Right renal cortex interstitium (tissue), 3 donors: ENCODE results near the gene SEPTIN1. TPM values are rescaled to one million over a fixed set of nuclear protein-coding genes. Genes with fewer than 3 reads are reported as not detected.
A peak's percentile ranks its signal among the peaks of the same experiment; 100 is the strongest.
"Not testable (repeated sequence)": the region's sequence is repeated elsewhere in the genome, so short reads cannot be mapped to it uniquely, and the experiment has no call there.

Experiments used
- DNase-seq, 3 donors: peaks; one replicate each; pipeline ENCODE4 v3.0.0-alpha.2; 2013; ENCODE audit warnings: low read depth in 3 of 3, low spot score in 2 of 3
- polyA plus RNA-seq, 3 donors: library from polyadenylated mRNA; unstranded; fragments of 120-200 nt; gene quantifications; one replicate each; pipeline ENCODE4 v1.2.1, GENCODE V29; 2013; ENCODE audit not compliant: insufficient read length in 3 of 3

Gene SEPTIN1
- polyA plus RNA-seq, 3 donors: 1.7 to 2.2 (median 2.1) TPM

GRCh38 chr16:30401768-30402425 lies 19.5 kb upstream of the SEPTIN1 start:
- no peak for DNase-seq

GRCh38 chr16:30399435-30400186 lies 17.2 kb upstream of the SEPTIN1 start:
- DNase-seq: no peak

GRCh38 chr16:30398661-30399434 lies 16.5 kb upstream of the SEPTIN1 start:
- DNase-seq: no peak

GRCh38 chr16:30397776-30398660 lies 15.7 kb upstream of the SEPTIN1 start:
- DNase-seq: no peak

GRCh38 chr16:30397056-30397455 lies 14.7 kb upstream of the SEPTIN1 start:
- DNase-seq: no peak

- not testable (repeated sequence) for DNase-seq
Measured at GRCh38 chr16:30396627-30397026, 14.3 kb upstream of the SEPTIN1 start.

- no peak for DNase-seq
Measured at GRCh38 chr16:30395992-30396585, 13.7 kb upstream of the SEPTIN1 start.

GRCh38 chr16:30395155-30395991 lies 13.0 kb upstream of the SEPTIN1 start, which contains the start of gene ZNF48:
Gene ZNF48 (plus strand): TSS chr16:30395420. CDS start chr16:30395795, 375 bp downstream.
- DNase-seq: peak; percentile 73 to 86 (median 83)

- no peak for DNase-seq
Measured at GRCh38 chr16:30394592-30395154, 12.3 kb upstream of the SEPTIN1 start.

- DNase-seq: no peak
Measured at GRCh38 chr16:30383521-30383920, 1.2 kb upstream of the SEPTIN1 start.

- DNase-seq: no peak
Measured at GRCh38 chr16:30381291-30382041, 895 bp downstream of the SEPTIN1 start.

GRCh38 chr16:30380803-30381208 lies 1.6 kb downstream of the SEPTIN1 start:
- no peak for DNase-seq

GRCh38 chr16:30380072-30380802 lies 2.1 kb downstream of the SEPTIN1 start:
- no peak for DNase-seq

- DNase-seq: no peak
Measured at GRCh38 chr16:30379158-30379783, 3.1 kb downstream of the SEPTIN1 start.

- DNase-seq: peak; percentile 86 to 96 (median 94)
Measured at GRCh38 chr16:30378236-30379157, 3.9 kb downstream of the SEPTIN1 start.

- peak in 2 of 3 donors; percentile 80 for DNase-seq
Measured at GRCh38 chr16:30377812-30378235, 4.5 kb downstream of the SEPTIN1 start.
